ENCODE results near the gene HPSE2.

GRCh38 chr10:98971464-98971863 lies 264.2 kb downstream of the HPSE2 start:
- TF ChIP-seq CTCF (conservative IDR thresholded peaks at IDR 0.05) (no peak), ZFX (IDR thresholded peaks at IDR 0.05) (no peak)

Data from C4-2B (cell line).